Measurements from ENCODE around the gene CDH9.

DNA sequence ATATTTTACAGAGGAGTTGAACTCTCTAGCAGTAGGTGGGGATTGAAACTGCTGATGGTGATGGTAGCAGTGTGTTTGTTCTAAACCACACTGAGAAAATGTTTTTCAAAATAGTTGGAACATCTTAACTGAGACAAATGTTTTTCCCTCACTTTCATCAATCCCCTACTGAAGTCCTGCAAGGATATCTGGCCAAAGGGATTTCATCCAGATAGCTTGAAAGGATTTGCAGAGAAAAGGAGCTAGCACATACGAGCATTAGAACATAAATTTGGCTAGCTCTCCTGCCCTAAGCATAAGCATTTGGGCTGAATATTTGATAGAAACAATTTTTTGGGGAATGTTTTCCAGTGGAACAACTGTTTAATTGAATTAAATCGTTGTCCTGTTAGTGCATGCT lies 153.9 kb downstream of the CDH9 start:
- TF ChIP-seq, protein P1, sequence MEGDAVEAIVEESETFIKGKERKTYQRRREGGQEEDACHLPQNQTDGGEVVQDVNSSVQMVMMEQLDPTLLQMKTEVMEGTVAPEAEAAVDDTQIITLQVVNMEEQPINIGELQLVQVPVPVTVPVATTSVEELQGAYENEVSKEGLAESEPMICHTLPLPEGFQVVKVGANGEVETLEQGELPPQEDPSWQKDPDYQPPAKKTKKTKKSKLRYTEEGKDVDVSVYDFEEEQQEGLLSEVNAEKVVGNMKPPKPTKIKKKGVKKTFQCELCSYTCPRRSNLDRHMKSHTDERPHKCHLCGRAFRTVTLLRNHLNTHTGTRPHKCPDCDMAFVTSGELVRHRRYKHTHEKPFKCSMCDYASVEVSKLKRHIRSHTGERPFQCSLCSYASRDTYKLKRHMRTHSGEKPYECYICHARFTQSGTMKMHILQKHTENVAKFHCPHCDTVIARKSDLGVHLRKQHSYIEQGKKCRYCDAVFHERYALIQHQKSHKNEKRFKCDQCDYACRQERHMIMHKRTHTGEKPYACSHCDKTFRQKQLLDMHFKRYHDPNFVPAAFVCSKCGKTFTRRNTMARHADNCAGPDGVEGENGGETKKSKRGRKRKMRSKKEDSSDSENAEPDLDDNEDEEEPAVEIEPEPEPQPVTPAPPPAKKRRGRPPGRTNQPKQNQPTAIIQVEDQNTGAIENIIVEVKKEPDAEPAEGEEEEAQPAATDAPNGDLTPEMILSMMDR (IDR thresholded peaks at IDR 0.05; ENCODE audit: borderline replicate concordance, extremely low read depth, low read length, poor library complexity, severe bottlenecking): no peak
- no peak for TF ChIP-seq EZH2 (IDR thresholded peaks at IDR 0.05; ENCODE audit: borderline replicate concordance, low read depth, low read length, severe bottlenecking)

Measured in DND-41 (cell line).